Adrenal gland (tissue), 12 donors: ENCODE measurements around the gene SKP1. TPM values are rescaled to one million over a fixed set of nuclear protein-coding genes. Genes with fewer than 3 reads are reported as not detected.

Experiments used
- DNase-seq, 7 donors: peaks; one replicate each; pipeline ENCODE4 v3.0.0-alpha.2; 2019 to 2020
- H3K27ac ChIP-seq, 5 donors: fragments of 200-600 bp; sonication (generic) in 4 of 5; 1 replicate in 3 of 5; 2 replicates in 2 of 5; pipeline versions ENCODE4 v1.5.1 to v1.8.0; 2016 to 2020; ENCODE audit warnings: mild to moderate bottlenecking in 1 of 5
- H3K27me3 ChIP-seq: fragments of 200-600 bp; 2 replicates; pipeline ENCODE4 v1.8.0; 2021
- H3K36me3 ChIP-seq, 2 donors: fragments of 200-600 bp; replicated peaks in 1 of 2; 1 replicate in 1 of 2; 2 replicates in 1 of 2; pipeline versions ENCODE4 v1.5.1 to v1.8.0; 2018 to 2022
- H3K4me1 ChIP-seq, 2 donors: fragments of 200-600 bp; replicated peaks in 1 of 2; 1 replicate in 1 of 2; 2 replicates in 1 of 2; pipeline versions ENCODE4 v1.5.1 to v1.8.0; 2018 to 2021
- H3K4me3 ChIP-seq, 4 donors: fragments of 200-600 bp; sonication (generic) in 3 of 4; one replicate each; pipeline ENCODE4 v1.5.1; 2016 to 2018
- H3K9me3 ChIP-seq, 3 donors: fragments of 200-600 bp; sonication (generic) in 1 of 3; replicated peaks in 1 of 3; 1 replicate in 2 of 3; 2 replicates in 1 of 3; pipeline versions ENCODE4 v1.5.1 to v1.8.0; 2016 to 2021
- POLR2A ChIP-seq, 2 donors: fragments of 450-650 bp; IDR thresholded peaks; one replicate each; pipeline ENCODE4 v1.6.1; 2017; ENCODE audit warnings: antibody characterized with exemption in 2 of 2, mild to moderate bottlenecking in 2 of 2, moderate library complexity in 1 of 2
- WGBS, 4 donors: extraction: QIAGEN DNeasy Blood & Tissue Kit in 2 of 4; methylation state at CpG; one replicate each; pipeline versions ENCODE4 v1.1.5 to v1.1.7; 2013 to 2017; 5-methylcytosine and 5-hydroxymethylcytosine counted together
- intact Hi-C, 2 donors: fragments of 100-400 bp; cut with DNase I; formaldehyde crosslinking; loops; one replicate each; pipeline versions ENCODE4 v1.14.1 to v1.15.0; 2022 to 2023
- polyA plus RNA-seq, 3 donors: library from polyadenylated mRNA; stranded (reverse); fragments of 200-250 nt in 2 of 3; fragments of 350-450 nt in 1 of 3; fragmentation: Illumina TruSeq in 1 of 3; extraction: RNeasy Lipid Tissue Mini Kit (QIAGEN cat#74804) in 1 of 3; gene quantifications; one replicate each; pipeline ENCODE4 v1.2.3, GENCODE V29; 2013 to 2014
- total RNA-seq, 9 donors: library from RNA; depleted of rRNA in 4 of 9; stranded (reverse); fragments of >200 nt in 4 of 9; fragments of 120-200 nt in 1 of 9; fragmentation: NEBNext Ultra II Directional in 1 of 9; extraction: Animal tissue kit (Norgen Biotek cat#: 25700) in 1 of 9; gene quantifications; one replicate each; pipeline versions ENCODE4 v1.1.0 to v1.2.4, GENCODE V29; 2013 to 2023
- TF ChIP-seq, protein P1 (sequence below), 6 experiments: fragments of 450-650 bp in 4 of 6; fragments of 200-600 bp in 2 of 6; sonication (generic) in 1 of 6; IDR thresholded peaks; 1 replicate in 5 of 6; 2 replicates in 1 of 6; pipeline versions ENCODE4 v1.5.1 to v1.8.0; 2016 to 2021; ENCODE audit warnings: antibody characterized with exemption in 6 of 6, mild to moderate bottlenecking in 2 of 6, moderate library complexity in 1 of 6
- donor health status: healthy with polysubstance abuse.
- donor health status: Bipolar disorder and iron deficiency.
- donor health status: DM: yes; HTN: yes; CAD: no.
- donor health status: DM: no; HTN: no; CAD: no.
- donor health status: DM: no; HTN: no; CAD: no.
- donor health status: DM: yes; HTN: yes; CAD: no.

The SKP1 gene
- total and polyA plus RNA-seq, 12 donors: 121 to 1,485 (median 377) TPM

- DNase-seq: peak; percentile 69 to 87 (median 75)
- Histone ChIP-seq H3K4me1 (no peaks in the 10 kb centered on the region), H3K9me3 (no peaks in the 10 kb centered on the region), H3K27ac (no peak overlapping the region), H3K27me3 (no peaks in the 10 kb centered on the region), H3K4me3 (no peak overlapping the region), H3K36me3 (no peaks in the 10 kb centered on the region)
- intact Hi-C loops: loop anchor here (2.0 to 10.0 kb wide), 2 partner anchors 104 to 410 kb away; no protein-coding TSS in a partner anchor
- 57 to 62% (median 60%) methylated on average over 6 to 11 of the region's 11 CpGs for WGBS, 4 donors
- no peak for TF ChIP-seq POLR2A (IDR thresholded peaks at IDR 0.05)
- TF ChIP-seq, protein P1, sequence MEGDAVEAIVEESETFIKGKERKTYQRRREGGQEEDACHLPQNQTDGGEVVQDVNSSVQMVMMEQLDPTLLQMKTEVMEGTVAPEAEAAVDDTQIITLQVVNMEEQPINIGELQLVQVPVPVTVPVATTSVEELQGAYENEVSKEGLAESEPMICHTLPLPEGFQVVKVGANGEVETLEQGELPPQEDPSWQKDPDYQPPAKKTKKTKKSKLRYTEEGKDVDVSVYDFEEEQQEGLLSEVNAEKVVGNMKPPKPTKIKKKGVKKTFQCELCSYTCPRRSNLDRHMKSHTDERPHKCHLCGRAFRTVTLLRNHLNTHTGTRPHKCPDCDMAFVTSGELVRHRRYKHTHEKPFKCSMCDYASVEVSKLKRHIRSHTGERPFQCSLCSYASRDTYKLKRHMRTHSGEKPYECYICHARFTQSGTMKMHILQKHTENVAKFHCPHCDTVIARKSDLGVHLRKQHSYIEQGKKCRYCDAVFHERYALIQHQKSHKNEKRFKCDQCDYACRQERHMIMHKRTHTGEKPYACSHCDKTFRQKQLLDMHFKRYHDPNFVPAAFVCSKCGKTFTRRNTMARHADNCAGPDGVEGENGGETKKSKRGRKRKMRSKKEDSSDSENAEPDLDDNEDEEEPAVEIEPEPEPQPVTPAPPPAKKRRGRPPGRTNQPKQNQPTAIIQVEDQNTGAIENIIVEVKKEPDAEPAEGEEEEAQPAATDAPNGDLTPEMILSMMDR (IDR thresholded peaks at IDR 0.05): peak; percentile 80 to 95 (median 91)
Measured at GRCh38 chr5:134184155-134185135, 7.7 kb upstream of the SKP1 start.

GRCh38 chr5:134183481-134183880 is 6.7 kb upstream of the SKP1 start:
- Histone ChIP-seq H3K27ac (no peak overlapping the region), H3K36me3 (no peaks in the 10 kb centered on the region), H3K4me1 (no peaks in the 10 kb centered on the region), H3K4me3 (no peak overlapping the region), H3K9me3 (no peaks in the 10 kb centered on the region), H3K27me3 (no peaks in the 10 kb centered on the region)
- no peak for DNase-seq
- no peak for TF ChIP-seq POLR2A (IDR thresholded peaks at IDR 0.05)
- TF ChIP-seq, protein P1 (IDR thresholded peaks at IDR 0.05): no peak
- intact Hi-C loops: loop anchor here in 1 of 2 donors (10.0 kb wide), 1 partner anchor 411 kb away; no protein-coding TSS in a partner anchor

- H3K4me3 ChIP-seq: peak overlapping the region in 1 of 4 donors; percentile 86
Measured at GRCh38 chr5:134178096-134178419, 1.3 kb upstream of the SKP1 start.

More at GRCh38 chr5:134178096-134178419, 1.3 kb upstream of the SKP1 start:
- H3K4me1 ChIP-seq: peaks cover 9 to 31% of the 10 kb centered on the region in 2 donors
- H3K27me3 ChIP-seq: no peaks in the 10 kb centered on the region
- intact Hi-C loops: no loop called here
- TF ChIP-seq, protein P1 (IDR thresholded peaks at IDR 0.05): no peak
- TF ChIP-seq POLR2A (IDR thresholded peaks at IDR 0.05): no peak
- no peaks in the 10 kb centered on the region for H3K9me3 ChIP-seq
- H3K27ac ChIP-seq: peak overlapping the region in 2 of 5 donors; percentile 99 to 100
- 73 to 90% (median 81%) methylated on average over 2 to 3 of the region's 3 CpGs for WGBS, 4 donors
- DNase-seq: no peak
- peaks cover 0 to 6% of the 10 kb centered on the region in 2 donors for H3K36me3 ChIP-seq
